Endothelial cell of hepatic sinusoid (primary cell): ENCODE measurements around the gene MKKS.

ENCODE experiments used
- in situ Hi-C: cut with HindIII; loops from 2 replicates; pipeline ENCODE4 v1.10.0; 2017; ENCODE audit warnings: low sequenced_read_pairs

Gene MKKS

DNA sequence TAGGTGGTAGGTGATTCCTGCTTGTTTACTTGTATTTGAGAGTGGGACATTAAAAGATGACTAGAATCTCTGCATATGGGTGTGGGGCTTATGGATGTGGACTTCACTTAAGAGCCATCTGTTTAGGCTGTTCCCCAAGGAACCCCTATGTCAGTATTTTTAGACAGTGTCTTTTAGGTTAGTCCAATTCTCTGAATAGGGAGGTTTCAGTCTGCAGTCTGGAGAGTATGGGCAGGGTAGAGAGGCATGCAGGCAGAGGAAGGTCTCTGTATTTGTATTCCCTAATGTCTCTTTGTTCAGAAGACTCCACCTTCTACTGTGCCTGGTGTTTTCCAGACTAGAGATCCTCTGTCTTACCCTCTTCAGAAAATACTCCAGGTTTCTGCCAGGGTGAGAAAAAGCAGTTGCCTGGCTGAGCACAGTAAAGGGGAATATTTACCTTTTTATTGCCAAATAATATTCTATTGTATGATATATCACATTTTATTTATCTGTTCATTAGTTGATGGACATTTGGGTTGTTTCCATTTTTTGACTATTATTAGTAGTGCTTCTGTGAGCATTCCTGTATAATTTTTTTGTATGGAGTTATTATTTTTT is 20.2 kb upstream of the MKKS start:
- in situ Hi-C loops: no loop called here

DNA sequence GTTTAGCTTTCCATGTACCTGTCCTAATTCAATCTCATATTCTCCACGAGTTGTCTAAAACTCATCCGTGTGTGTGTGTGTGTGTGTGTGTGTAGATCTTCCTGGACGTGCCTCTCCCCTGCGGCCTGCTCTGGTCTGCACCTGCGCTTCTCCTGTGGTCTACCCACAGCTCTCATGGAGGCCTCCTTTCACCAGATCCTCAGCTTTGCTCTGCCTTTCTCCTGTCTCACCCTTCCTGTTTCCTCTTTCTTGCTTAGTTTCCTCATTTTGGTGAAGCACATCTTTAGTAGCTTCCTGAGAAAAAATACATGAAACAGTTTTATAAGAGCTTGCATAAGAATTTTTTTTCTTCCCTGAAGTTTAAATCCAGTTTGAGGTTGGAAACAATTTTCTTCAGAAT is 19.2 kb upstream of the MKKS start:
- in situ Hi-C loops: no loop called here

DNA sequence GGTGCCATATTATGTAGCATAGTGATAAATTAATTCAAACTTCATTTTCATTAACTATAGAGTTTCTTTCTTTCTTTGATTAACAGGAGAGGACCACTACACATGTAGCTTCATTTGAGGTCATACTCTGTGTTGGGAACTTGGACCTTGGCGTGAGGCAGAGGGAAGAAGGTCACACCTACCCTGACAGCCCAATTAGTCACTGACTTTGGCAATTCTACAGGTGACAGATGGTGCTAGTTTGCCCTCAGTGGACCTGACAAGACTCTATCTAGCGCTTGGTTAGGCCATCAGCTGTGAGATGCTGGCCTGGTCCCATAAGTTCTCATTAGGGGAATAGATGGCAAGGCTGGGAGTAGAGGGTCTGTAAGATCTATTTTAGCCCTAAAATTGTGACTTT is 15.2 kb upstream of the MKKS start:
- in situ Hi-C loops: no loop called here

- in situ Hi-C loops: no loop called here
Observed at GRCh38 chr20:10448270-10449156, 14.5 kb upstream of the MKKS start.

DNA sequence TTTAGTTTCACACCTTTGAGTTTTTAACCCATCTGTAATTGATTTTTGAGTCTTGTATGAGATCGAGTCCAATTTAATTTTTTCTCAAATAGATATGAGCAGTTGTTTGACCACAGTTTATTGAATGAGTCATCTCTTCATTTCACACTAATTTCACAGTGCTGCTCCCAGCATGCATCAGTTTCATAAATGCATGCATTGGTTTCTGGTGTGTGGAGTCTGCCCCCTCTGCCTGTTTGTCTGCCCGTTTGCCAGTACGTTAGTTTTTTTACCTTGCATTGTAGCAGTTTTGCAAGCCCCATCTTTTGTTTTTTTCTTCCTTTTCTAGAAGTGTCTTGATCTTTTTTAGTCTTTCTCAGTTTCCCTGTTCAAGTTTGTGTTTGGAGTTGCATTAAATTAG is 13.0 kb upstream of the MKKS start:
- in situ Hi-C loops: no loop called here

DNA sequence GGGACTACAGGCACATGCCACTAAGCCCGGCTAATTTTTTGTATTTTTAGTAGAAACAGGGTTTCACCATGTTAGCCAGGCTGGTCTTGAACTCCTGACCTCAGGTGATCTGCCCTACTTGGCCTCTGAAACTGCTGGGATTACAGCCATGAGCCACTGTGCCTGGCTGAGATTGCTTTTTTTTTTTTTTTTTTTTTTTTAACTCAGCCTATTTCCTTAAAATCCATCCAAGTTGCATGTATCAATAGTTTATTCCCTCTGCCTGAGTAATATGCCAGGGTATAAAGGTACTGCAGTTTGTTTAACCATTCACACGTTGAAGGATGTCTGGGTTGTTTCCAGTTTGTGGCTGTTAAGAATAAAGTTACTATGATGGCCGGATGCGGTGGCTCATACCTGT is 11.7 kb upstream of the MKKS start:
- in situ Hi-C loops: no loop called here

- in situ Hi-C loops: no loop called here
Observed at GRCh38 chr20:10443936-10444335, 9.9 kb upstream of the MKKS start.

GRCh38 chr20:10438217-10438616 is 4.2 kb upstream of the MKKS start:
- in situ Hi-C loops: no loop called here

DNA sequence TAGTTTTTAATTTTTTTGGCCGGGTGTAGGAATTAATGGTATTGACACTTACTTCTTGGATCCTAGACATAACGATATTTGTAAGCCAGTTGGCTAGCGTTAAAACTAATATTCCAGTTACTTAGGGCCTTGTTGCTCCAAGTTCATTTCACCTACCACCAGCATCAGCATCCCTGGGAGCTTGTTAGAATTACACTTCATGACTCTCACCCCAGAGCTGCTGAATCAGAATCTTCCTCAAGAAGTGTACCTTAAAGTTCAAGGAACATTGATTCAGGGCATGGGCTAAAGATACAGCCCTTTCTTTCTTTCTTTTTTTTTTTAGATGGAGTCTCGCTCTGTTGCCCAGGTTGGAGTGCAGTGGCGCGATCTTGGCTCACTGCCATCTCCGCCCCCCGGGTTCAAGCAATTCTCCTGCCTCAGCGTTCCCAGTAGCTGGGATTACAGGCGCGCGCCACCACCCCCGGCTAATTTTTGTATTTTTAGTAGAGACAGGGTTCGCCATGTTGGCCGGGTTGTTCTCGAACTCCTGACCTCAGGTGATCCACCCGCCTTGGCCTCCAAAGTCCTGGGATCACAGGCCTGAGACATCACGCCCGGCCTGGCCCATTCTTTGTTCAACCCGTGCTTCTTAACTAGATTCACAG is 2.2 kb upstream of the MKKS start:
- in situ Hi-C loops: no loop called here

GRCh38 chr20:10434832-10435812 is 1.1 kb upstream of the MKKS start, which contains the start of gene SLX4IP:
Gene SLX4IP (plus strand): TSS chr20:10435305. CDS start chr20:10458205, 22,900 bp downstream.
- in situ Hi-C loops: no loop called here

DNA sequence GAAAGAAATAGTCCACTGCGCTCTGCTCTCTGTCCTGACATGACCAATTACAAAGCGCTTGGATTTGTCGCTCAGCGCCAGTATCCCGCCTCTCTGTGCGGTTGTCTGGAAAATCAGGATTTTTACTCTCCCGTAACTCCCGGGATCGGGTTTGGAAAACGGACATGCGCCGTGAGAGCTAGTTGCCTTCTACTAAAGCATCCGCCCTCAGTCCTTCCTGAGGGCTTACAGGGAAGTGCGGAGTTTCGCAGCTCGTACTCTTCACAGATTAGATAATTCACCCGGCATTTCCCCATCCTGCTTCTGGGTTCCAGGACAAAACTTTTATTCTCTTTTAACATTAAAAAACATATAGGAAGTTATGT is 427 bp upstream of the MKKS start:
- in situ Hi-C loops: no loop called here

DNA sequence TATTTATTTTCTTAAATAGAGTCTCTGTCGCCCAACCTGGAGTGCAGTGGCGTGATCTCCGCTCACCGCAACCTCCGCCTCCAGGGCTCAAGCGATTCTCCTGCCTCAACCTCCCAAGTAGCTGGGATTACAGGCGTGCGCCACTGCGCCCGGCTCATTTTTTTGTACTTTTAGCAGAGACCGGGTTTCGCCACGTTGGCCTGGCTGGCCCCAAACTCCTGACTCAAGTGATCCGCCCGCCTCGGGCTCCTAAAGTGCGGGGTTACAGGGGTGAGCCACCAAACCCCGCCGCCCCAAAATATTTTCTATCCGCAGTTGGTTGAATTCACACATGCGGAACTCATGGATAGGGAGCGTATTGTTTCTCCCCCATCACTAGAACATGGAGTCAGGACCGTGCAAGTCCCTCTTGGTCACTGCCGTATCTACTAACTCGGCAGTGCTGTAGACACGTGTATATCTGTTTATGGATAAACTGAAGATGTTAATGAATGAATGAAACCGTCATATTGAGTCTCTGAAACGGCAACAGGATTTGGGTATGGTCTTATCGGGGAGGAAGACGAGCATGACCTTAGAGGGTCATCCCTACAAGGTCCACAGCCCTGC is 904 bp downstream of the MKKS start:
- in situ Hi-C loops: no loop called here

DNA sequence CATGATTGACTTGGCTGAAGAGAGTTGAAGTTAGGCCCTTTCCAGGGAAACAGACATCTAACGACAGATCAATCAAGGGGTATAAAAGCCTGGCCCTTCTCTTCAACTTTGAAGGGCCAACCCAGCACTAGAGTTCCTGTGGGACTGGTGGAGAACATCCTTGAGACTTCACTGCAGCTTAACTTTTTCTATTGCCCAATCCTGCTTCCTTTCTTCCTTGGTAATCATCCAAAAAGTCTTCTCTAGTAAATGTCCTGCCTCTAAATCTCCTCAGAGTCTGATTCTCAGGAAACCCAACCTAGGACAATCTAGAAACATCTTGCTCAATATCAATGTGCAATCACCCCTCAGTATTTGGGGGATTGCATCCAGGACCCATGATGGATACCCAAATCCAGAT is 1.9 kb downstream of the MKKS start:
- in situ Hi-C loops: no loop called here

GRCh38 chr20:10430704-10431103 is 3.3 kb downstream of the MKKS start:
- in situ Hi-C loops: no loop called here

- in situ Hi-C loops: no loop called here
Observed at GRCh38 chr20:10430000-10430466, 4.0 kb downstream of the MKKS start.

GRCh38 chr20:10429443-10429981 is 4.5 kb downstream of the MKKS start:
- in situ Hi-C loops: no loop called here

- in situ Hi-C loops: no loop called here
Observed at GRCh38 chr20:10428008-10428407, 6.0 kb downstream of the MKKS start.

DNA sequence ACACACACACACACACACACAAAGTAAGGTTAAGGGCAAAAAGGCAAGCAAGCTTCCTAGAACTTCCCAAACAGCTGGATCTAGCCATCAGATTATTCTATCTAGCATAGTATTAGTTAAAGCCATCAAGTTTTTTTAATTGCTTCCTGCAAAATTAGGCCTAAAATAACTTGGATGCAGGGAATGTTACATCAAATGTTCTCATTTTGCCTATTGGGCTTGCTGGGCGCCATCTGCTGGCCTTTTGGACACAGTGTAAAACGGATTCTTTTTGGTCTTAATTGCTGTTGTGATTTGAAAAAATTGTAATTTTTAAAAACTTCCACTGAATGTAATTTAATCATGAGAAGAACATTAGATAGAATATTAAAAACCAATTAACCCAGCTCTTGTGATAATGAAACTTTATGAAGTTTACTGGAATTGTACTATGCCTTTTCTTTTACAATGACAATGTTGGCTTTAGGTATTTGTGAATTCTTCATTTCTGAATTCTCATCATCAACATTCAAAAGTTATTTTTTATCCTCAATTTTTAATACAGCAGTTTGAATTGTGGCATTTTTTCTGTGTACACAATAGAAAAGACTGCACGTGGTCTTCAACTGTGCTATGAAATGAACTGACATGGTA is 6.8 kb downstream of the MKKS start:
- in situ Hi-C loops: no loop called here

DNA sequence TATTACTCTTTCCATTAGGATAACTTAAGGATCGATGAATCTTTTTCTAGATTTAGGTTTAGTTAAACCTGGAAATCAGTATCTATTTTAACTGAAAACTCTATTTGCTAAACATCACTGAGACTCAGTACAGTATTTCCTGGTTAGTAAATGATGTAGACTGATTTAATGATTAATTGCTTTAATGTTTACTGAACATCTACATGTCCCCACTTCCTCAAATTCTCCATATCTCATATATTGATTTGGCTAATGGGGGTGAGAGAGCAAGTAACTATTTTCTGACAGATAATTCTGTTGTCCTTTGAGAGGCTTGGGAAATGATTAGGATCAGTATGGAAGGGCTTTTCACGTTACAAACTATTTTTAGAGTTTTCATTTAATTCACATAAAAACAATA is 10.3 kb downstream of the MKKS start:
- in situ Hi-C loops: no loop called here
